Thyroid gland (tissue), 4 donors: ENCODE results near the gene PRH1.

Source experiments
- CTCF ChIP-seq, 6 experiments: fragments of 200-600 bp in 3 of 6; fragments of 450-650 bp in 3 of 6; sonication (generic) in 3 of 6; IDR thresholded peaks; one replicate each; pipeline ENCODE4 v1.5.1; 2016 to 2019; ENCODE audit warnings: antibody characterized with exemption in 6 of 6, mild to moderate bottlenecking in 2 of 6, inconsistent platforms in 1 of 6, moderate library complexity in 1 of 6
- POLR2A ChIP-seq, 2 donors: fragments of 450-650 bp; IDR thresholded peaks; one replicate each; pipeline ENCODE4 v1.6.1; 2017; ENCODE audit warnings: antibody characterized with exemption in 2 of 2, mild to moderate bottlenecking in 2 of 2, moderate library complexity in 1 of 2

- TF ChIP-seq CTCF (IDR thresholded peaks at IDR 0.05) = no peak
- TF ChIP-seq POLR2A (IDR thresholded peaks at IDR 0.05) = no peak
These were observed 41.2 kb downstream of the PRH1 start for GRCh38 chr12:10842862-10843261.
